GM21786 (cell line): ENCODE measurements around the gene ZNF683.

Source experiments
- ATAC-seq: cut with Tn5 transposase; IDR thresholded peaks from one replicate; pipeline ENCODE4 v1.9.1; 2021; ENCODE audit not compliant: unreplicated experiment

Gene ZNF683

DNA sequence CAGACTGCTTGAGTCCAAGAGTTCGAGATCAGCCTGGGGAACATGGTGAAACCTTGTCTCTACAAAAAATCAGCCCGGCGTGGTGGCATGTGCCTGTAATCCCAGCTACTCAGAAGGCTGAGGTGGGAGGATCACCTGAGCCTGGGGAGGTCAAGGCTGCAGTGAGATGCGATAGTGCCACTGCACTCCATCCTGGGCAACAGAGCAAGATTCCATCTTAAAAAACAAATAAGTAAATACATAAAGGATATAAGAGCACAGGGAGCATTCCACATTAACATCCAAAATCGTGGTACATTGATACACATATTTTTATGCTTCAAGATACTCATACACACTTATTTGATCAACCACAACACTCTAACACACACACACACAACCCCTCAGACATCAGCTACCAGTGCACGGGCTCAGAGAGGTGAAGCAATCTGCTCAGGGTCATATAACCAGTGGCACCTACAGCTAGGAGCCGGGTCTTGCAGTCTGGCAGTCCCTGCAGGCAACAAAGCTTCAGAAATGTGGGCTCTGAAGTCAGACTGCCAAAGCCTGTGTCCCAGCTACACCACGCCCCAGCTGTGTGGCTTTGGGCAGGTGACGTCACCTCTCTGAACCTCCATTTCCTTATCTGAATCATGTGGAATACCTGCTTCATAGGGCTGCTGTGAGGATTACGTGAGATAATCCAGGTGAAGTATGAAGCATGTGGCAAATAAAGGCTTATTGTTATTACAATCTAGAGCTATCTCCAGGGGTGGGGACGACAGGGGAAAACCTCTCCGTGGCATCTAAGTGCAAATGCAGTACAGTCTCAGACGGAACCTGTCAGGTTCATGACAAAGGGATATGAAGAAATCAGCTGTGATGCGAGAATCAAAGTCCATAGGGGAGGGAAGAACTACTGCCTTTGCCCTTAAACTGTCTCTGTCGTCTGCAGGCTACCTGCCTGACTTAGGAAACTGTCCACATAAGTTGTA is 13.9 kb downstream of the ZNF683 start:
- ATAC-seq, result no peak

DNA sequence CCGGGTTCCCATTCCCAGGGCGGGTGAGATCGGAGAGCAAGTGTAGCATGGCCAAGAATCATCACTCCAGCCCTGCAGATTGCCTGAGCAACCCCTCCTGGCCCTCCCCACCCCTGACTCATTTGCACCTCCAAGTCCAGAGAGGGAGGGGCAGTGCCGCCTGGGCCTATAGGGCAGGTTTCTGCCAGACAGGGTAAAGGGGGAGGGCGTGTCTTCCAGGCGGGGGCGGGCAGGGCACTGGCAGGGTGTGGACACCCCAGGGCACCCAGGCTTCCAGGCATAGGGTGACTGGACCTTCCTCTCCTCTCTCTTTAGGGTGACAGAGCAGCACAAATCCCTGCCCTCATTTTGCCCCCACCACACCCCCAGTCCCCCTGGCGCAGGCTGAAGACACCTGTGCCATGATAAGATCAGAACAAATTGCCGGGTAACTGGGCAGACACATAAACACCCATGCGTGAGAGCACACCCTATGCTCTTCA is 15.4 kb downstream of the ZNF683 start:
- no peak for ATAC-seq

DNA sequence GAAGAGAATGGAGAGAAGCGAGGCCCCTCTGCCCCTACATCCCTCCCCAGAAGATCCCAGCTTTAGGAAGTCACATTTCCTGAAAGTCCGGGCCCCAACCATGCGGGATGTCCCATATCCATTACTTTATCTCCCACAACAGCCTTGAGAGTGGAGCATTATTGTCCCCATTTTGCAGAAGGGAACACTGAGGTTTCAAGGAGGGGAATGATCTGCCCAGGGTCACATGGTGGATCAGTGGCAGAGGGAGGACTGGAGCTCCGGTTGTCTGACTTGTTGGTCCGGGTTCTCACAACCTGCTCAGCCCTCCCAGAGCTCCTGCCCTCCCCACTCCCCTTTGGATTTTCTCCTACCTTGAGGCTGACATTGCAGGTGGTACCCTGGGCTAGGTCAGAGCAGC is 16.4 kb downstream of the ZNF683 start:
- ATAC-seq, result no peak

DNA sequence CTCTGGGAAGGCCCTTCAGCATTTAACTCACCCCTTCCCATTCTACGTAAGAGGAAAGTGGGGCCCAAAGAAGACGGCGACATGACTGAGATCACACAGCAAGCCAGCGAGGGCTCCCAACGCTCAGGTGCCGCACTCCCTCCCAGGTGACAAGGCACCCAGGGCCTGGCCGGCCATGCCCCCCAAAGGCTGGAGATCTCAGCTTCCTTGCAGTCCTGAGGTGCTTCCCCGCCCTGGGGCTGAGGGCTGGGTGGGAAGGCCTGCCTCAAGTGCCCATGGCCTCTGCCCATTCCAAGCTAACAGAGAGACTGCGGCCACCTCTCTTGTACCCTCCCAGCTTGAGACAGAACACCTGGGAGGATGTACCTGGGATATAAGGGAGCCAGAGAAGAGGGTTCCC is 17.6 kb downstream of the ZNF683 start:
- ATAC-seq, result no peak

DNA sequence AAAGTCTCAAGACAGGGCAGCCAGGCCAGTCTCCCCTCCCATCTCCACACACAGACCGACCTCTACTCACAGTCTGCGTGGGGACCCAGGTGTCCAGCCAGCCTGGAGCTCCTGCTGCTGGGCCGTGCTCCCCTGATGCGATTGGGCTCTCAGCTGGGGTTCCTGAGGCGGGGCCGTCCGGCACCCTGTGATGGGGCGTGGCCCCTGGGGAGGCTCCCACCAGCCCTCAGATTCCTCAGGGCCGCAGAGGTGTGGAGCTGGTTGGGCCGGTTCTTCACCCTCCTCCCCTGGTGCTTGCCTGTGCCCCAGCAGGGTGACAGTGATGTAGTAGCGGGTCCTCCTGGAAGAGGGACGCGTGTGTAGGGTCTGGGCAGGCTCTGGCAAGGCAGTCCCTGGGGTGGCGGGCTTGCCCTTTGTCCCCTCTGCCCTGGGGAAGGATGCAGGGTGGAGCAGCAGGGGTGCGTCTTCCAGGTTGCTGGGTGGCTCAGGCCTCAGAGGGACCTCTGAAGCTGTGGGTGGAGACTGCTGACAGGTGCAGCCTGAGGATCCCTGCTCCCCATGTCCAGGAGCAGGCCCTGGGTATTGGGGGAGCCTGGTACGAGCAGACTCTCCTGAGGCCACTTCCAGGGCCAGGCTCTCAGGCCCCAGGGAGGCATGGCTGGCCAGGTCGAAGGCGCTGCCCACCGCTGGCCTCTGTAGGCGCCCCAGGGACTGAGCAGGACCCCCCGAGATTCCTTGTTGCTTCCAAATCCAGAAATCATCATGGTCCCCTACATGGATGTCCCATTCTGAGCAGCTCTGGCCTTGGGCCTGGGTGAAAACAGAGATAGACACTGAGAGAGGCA is 18.4 kb downstream of the ZNF683 start, which contains the start of gene CRYBG2:
CRYBG2 (minus strand) TSS at position 155 of the 845 bp plus-strand sequence. CDS start 7,473 bp downstream, outside the sequence.
- no peak for ATAC-seq

DNA sequence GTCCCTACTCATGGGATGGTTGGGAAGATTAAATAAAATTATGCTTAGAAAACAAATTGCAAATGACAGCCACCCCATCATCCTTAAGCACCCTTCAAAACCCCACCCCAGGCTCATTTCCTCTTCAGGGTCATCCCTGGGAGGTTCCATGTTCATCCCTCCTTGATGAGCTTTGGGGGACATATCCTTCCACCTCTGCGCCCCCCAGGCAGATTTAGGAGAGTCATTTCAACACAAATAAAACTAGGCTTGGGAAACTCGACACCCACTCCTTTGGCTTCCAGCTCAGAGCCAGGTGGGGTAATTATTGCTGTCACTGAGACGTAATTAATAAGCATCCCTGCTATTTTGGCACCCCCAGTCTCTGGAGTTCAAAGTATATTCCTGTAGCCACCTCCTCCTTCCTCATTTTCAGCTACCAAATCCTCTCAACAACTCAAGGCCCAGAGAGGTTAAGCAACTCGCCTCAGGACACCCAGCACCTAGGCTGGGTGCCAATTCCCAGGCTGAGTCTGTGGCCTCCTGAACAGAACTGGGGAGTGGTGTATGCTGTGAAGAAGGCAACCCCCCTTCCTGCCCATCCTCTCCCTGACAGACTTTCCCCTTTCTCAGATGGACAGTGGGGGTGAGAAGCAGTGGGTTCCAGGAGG is 19.2 kb downstream of the ZNF683 start:
- no peak for ATAC-seq

DNA sequence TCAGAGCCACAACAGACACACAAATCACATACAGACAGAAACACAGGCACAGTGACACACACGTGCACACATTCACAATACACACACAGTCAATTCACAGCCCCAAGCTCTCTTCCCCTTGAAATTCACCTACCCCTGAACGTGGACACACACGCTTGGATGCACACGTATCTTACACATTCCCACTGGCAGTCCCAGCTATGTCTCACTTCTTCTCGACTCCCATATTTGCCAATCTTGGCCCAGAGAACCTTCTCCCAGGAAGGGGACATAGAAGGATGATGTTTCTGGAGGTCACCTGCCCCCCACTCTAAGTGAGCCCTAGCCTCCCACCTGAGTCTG is 20.2 kb downstream of the ZNF683 start:
- ATAC-seq, result no peak

DNA sequence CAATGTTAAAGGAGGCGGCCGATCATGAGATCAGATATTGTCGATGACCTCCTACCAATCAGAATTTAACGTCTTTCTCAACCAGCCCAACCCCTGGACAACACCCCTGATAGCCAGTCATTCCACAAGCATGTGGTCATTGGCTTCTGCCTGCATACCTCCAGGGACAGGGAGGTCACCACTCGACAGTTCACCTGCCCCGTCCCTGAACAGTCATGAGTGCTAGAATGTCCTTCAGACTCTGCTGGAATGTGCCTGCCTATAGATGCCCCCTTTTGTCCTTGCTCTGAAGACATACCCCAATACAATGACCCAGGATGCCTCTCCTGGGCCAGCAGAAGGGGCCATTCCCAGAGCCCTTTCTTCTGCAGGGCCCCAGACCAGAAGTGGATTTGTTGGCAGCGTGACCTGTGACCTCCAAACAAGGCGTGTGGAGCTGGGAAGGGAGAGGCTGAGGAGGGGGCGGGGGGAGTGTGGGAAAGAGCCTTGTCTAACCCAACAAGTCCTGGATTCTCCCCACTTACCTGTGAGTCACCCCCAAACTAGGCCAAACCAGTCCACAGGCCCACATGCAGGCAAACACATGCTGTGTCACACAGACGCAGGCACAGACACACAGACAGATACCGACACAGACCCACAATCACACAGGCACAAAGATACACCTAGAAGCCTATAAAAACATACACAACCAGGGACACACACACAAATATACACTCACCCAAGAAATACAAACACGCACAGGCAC is 20.8 kb downstream of the ZNF683 start:
- ATAC-seq, result no peak

DNA sequence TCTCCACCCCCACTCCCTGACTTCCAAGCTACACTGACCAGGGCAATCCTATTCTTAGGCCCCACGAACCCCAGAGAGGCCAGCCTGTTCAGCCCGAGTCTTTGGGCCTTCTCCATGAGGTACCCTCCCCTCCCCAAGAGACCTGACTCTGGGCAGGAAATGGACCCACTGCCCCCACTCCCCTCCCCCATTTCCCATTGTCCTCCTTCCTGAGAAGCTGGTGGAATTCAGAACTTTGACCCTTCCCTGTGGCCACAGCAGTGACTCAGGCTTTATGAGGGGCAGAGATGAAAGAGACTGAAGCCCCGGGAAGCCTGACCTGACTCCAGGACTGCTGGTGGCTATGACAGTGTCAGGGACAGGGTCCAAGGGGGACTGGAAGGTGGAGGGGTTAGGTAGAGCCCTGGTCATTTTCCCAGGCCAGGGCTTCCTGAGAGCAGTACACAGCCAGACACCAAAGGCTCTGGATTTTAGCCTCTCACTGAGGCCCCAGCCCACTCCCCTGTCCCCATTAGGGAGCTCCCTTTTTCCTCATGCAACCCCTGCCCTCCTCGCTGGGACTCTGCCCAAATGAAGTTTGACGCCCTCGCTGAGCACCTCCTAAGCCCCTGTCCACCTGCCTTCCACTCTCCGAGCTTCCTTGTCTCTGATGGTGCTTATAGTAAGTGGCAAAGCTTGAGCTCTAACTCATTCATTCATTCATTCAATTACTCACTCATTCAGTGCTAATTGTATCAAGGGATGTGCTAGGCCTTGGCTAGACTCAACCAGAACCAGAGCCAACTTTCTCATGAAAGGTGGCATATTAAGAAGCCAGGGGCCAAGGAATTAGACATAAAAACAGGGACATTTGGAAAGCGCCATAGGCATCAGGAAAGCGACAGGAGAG is 21.6 kb downstream of the ZNF683 start:
- no peak for ATAC-seq

DNA sequence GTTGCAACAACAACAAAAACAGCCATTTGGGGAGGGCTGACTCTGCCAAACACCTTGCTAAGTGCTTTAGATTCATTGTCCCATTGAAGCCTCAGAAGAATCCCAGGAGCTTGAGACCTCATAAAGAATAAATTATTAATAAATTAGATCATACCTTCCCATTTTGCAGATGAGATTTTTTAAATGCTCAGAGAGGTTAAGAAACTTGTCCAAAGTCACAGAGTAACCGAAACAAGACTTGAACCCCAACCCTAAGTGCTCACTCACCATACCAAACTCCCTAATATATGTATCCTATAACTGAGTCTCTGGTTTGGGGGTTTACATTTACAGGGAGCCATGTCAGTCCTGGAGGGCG is 22.2 kb downstream of the ZNF683 start:
- no peak for ATAC-seq

DNA sequence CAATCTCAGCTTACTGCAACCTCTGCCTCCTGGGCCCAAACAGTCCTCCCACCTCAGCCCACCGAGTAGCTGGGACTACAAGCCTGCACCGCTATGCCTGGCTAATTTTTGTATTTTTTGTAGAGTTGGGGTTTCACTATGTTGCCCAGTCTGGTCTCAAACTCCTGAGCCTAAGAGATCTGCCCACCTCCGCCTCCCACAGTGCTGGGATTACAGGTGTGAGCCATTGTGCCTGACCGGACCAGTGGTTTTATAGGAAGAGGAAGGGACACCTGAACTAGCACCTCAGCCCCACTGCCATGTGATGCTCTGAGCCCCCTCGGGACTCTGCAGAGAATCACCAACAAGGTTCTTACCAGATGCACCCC is 22.7 kb downstream of the ZNF683 start:
- ATAC-seq, result no peak

DNA sequence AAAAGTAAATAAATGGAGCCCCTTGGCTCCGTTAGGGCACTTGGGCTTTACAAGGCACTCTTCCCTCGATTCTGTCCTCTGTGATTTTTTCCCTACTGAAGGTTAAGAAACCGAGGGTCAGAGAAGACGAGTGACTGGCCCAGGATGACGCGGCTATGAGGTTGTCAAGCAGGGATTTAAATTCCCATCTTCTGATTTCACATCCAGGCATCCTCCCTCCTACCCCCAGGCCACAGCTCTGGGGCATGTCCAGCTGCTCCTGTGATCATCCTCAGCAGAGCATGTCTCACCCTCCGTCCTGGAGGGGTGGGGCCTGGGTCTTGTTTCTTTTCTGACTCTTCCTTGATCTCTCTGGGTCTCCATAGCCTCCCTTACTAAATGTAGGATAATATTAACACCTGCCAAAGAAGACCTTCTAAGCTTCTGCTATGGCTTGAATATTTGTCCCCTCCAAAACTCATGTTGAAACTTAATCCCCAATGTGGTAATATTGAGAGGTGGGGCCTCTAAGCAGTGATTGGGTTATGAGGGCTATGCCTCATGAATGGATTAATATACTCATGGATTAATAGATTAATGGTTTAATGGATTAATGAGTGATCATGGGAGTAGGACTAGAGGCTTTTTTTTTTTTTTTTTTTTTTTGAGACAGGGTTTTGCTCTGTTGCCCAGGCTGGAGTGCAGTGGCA is 23.2 kb downstream of the ZNF683 start:
- no peak for ATAC-seq

DNA sequence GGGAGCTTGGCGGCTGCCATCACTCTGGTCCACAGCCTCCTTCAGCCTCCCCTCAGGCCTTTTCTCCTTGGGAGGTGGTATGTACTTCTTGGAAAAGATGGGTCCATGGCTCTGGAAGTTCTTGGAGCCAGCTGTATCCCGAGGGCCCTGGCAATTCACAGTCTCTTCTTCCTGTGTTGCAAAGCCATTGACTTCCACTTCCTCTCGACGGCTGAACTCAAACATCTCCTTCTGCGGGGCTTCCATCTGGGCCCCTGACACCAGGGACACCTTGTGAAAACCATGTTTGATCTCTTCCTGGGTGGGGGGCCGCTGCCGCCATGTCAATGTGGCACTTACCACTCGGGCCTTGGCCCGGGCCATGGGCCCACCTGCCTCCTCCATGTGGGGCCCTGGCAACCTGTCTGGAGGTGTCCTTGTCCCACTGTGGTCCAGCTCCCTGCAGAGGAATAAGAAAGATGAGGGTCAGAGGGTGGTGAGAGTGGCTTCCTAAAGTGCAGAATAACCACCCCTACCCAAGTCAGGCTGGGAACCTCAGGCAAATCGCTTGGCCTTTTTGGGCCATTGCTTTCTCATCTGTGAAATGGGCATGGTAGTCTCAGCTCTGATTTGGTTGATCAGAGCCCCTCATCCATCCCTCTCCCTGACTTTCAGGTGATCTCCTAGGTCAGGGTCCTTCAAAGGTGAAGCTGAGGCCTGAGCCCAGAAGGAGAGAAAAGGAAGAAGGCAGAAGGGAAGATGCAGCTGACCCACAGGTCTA is 26.1 kb downstream of the ZNF683 start:
- no peak for ATAC-seq

DNA sequence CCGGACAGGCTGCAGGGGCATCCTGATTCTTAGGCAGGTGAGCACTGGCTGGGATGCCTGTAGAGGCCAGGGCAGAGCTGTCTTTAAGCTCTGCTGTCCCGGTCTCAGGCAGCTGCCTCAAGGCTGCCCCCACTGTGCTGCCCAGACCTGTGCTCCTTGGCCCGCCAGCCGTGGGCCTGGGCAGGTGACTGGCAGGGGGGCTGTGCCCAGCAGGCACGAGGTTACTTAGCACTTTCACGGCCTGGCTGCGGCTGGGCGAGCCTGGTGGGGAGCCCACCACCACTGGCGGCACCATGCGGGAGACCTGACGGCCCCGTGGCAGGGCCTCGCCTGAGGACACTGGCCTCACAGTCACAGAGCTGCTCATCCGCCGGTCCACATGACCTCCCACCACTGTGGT is 26.8 kb downstream of the ZNF683 start:
- ATAC-seq, result no peak

DNA sequence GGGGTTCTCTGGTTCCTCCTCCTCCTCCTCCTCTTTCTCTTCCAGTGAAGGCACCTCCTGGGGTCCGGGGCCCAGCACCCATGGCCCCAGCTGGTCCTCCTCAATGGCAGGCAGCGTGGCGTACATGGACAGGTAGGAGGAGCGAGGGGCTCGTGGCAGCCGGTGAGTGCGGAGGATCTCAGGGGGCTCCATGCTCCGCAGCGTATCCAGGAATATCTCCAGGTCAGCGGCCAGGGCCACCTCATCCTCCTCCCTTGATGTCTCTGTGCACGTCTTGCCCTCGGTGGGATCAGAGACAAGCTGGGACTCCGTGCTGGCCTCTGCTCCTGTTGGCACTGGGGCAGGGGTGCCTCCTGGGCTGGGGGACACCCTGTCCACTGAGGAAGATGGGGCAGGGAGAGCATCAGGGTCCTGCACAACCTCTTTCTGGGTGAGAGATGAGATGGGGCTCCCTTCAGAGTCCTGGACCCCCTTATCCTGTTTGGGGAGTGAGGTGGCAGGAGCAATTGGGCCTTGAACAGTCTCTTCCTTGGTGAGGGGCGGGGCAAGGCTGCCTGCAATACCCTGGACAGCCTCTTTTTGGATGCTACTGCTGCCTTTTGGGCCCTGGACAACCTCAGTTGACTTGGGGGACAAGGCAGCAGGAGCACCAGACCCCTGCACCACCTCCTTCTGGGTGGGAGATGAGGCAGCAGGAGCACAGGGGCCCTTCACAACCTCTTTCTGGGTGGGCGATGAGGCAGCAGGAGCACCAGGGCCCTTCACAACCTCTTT is 28.2 kb downstream of the ZNF683 start:
- no peak for ATAC-seq

DNA sequence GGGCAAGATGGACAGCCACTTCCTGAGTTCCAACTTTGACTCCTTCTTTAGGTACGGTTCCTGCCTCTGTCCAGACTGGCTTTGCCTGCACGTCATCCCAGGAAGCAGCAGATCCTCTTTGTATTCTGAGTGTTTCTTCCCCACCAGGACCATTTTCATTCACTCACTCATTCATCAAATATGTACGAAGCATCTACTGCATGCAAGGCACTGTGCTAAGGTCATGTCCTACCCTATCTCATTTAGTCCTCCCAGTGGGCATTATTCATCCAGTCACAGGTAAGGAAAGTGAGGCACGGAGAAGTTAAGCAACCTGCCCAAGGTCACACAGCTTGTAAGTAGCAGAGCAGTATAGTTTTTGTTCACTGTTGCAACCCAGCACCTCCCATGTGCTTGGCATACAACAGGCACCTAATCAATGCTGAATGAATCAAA is 32.5 kb downstream of the ZNF683 start:
- ATAC-seq, result no peak

DNA sequence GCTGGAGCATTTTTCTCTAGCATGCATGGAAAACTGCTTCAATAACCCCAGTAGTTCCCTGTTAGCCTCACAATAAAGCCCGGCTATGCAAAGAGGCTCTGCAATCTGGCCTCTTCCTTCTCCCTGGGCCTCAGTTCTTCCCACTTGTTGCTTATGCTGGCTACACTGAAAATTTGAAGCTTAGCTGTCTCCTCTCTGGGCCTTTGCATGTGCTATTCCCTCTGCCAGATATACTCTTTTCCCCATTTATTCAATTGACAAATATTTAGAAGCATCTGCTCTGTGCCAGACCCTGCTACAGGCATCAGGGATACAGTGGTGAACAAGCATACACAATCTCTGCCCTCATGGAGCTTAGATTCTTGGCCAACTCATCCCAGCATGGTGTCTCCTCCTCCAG is 33.9 kb downstream of the ZNF683 start:
- no peak for ATAC-seq

DNA sequence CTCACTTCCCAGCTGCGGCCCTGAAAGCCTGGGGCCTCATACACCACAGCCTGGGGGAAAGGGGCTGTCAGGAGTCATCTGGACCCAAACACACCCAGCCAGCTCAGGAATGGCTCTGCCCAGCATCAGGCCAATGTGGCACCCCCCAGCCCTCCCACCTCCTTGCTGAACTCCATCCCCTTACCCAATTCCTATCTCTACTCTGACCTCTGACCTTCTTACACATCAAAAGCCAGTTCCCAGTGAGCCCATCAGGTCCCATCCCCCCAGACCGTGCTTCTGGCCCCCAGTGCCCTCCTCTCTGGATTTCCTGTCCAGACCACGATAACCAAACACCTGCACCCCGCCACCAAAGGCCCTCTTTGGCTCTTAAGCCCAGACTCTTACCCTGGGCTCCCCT is 34.9 kb downstream of the ZNF683 start:
- ATAC-seq, result no peak
